NCI-H2107 (cell line): ENCODE results near the gene PHTF1.
"Not testable (repeated sequence)": the region's sequence is repeated elsewhere in the genome, so short reads cannot be mapped to it uniquely, and the experiment has no call there.

Source experiments
- DNase-seq: peaks from one replicate; lab custom pipeline; 2025; lab: John Stamatoyannopoulos, UW

The PHTF1 gene

GRCh38 chr1:113718621-113719020, 40.7 kb downstream of the PHTF1 start:
- not testable (repeated sequence) for DNase-seq

- not testable (repeated sequence) for DNase-seq
Measured at GRCh38 chr1:113717506-113717905, 41.8 kb downstream of the PHTF1 start.

GRCh38 chr1:113714606-113715269, 44.5 kb downstream of the PHTF1 start:
- no peak for DNase-seq

- no peak for DNase-seq
Measured at GRCh38 chr1:113701429-113701828, 57.9 kb downstream of the PHTF1 start.

- no peak for DNase-seq
Measured at GRCh38 chr1:113694910-113695309, 64.4 kb downstream of the PHTF1 start.

- DNase-seq: no peak
Measured at GRCh38 chr1:113692824-113693431, 66.4 kb downstream of the PHTF1 start.

GRCh38 chr1:113692342-113692741, 66.9 kb downstream of the PHTF1 start:
- no peak for DNase-seq

GRCh38 chr1:113691184-113691583, 68.1 kb downstream of the PHTF1 start:
- no peak for DNase-seq

GRCh38 chr1:113686891-113687618, 72.2 kb downstream of the PHTF1 start:
- no peak for DNase-seq

- DNase-seq: no peak
Measured at GRCh38 chr1:113684153-113684541, 75.1 kb downstream of the PHTF1 start.

- DNase-seq: no peak
Measured at GRCh38 chr1:113683384-113684152, 75.7 kb downstream of the PHTF1 start.

GRCh38 chr1:113681596-113682337, 77.5 kb downstream of the PHTF1 start:
- DNase-seq: no peak

GRCh38 chr1:113678159-113678469, 81.2 kb downstream of the PHTF1 start:
- no peak for DNase-seq

GRCh38 chr1:113677250-113678158, 81.8 kb downstream of the PHTF1 start:
- DNase-seq: peak; percentile 37

- no peak for DNase-seq
Measured at GRCh38 chr1:113676524-113676923, 82.8 kb downstream of the PHTF1 start.

GRCh38 chr1:113675302-113675701, 84.0 kb downstream of the PHTF1 start:
- DNase-seq: no peak

GRCh38 chr1:113674591-113674990, 84.7 kb downstream of the PHTF1 start:
- no peak for DNase-seq

- DNase-seq: no peak
Measured at GRCh38 chr1:113672491-113672890, 86.8 kb downstream of the PHTF1 start.

GRCh38 chr1:113670650-113671049, 88.6 kb downstream of the PHTF1 start:
- no peak for DNase-seq

GRCh38 chr1:113669988-113670387, 89.3 kb downstream of the PHTF1 start:
- no peak for DNase-seq

- DNase-seq: no peak
Measured at GRCh38 chr1:113666126-113666525, 93.2 kb downstream of the PHTF1 start.
